Measurements from ENCODE around the gene CTNNA3. TPM values are rescaled to one million over a fixed set of nuclear protein-coding genes. Genes with fewer than 3 reads are reported as not detected.

The CTNNA3 gene
- total and polyA plus RNA-seq, 4 donors, result under 0.01 to 39.8 (median 0.09) TPM

DNA sequence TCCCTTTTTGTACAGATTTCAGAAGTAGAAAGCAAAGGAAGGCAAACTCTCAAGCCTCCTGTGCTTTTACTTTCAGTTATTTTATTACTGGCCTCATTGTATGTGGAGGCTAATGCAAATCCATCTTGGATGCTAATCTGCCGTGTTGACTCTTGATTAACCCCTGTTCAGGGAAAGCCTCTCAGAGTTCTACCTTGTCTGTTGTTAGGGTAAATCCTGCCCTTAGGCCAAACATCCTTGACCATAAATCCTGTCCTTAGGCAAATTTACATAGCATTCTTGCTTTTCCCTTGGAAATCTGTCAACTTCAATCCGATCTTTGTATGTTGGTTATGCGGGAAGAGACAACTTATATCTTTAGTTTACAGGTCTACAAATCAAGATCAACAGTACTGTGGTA, 1480.1 kb downstream of the CTNNA3 start:
- TF ChIP-seq, protein P1, sequence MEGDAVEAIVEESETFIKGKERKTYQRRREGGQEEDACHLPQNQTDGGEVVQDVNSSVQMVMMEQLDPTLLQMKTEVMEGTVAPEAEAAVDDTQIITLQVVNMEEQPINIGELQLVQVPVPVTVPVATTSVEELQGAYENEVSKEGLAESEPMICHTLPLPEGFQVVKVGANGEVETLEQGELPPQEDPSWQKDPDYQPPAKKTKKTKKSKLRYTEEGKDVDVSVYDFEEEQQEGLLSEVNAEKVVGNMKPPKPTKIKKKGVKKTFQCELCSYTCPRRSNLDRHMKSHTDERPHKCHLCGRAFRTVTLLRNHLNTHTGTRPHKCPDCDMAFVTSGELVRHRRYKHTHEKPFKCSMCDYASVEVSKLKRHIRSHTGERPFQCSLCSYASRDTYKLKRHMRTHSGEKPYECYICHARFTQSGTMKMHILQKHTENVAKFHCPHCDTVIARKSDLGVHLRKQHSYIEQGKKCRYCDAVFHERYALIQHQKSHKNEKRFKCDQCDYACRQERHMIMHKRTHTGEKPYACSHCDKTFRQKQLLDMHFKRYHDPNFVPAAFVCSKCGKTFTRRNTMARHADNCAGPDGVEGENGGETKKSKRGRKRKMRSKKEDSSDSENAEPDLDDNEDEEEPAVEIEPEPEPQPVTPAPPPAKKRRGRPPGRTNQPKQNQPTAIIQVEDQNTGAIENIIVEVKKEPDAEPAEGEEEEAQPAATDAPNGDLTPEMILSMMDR (IDR thresholded peaks at IDR 0.05; ENCODE audit: control extremely low read depth, extremely low read depth), result no peak
- 86 to 87% methylated on average over 3 of the region's 3 CpGs for WGBS, 2 donors
- H3K27ac ChIP-seq (ENCODE audit: low read depth in 1 of 2, low read length in 1 of 2), result no peak overlapping the region
- DNase-seq (no peak), ATAC-seq (ENCODE audit: insufficient read depth, low FRiP score) (no peak)
- peaks cover 0 to 2% (median 0%) of the 10 kb centered on the region in 4 donors for H3K9me3 ChIP-seq (ENCODE audit: control insufficient read depth in 4 of 4, insufficient read depth in 3 of 4, low read length in 3 of 4)
- no peak overlapping the region for H3K9ac ChIP-seq (ENCODE audit: insufficient read depth in 1 of 2, low read length in 2 of 2)
- H3K4me3 ChIP-seq, result no peak overlapping the region
- no peaks in the 10 kb centered on the region for H3K4me1 ChIP-seq (ENCODE audit: control insufficient read depth in 5 of 5, insufficient read depth in 5 of 5, low read length in 5 of 5)
- H3K27me3 ChIP-seq (ENCODE audit: control insufficient read depth in 3 of 3, insufficient read depth in 3 of 3, low read length in 2 of 3), result no peaks in the 10 kb centered on the region
- no peaks in the 10 kb centered on the region for H3K36me3 ChIP-seq (ENCODE audit: control insufficient read depth in 4 of 4, insufficient read depth in 4 of 4, low read length in 4 of 4)

GRCh38 chr10:66214721-66215404, 1481.1 kb downstream of the CTNNA3 start:
- 77 to 78% methylated on average over 4 of the region's 4 CpGs for WGBS, 2 donors
- TF ChIP-seq, protein P1 (IDR thresholded peaks at IDR 0.05; ENCODE audit: control extremely low read depth, extremely low read depth), result no peak

GRCh38 chr10:66209025-66209424, 1487.0 kb downstream of the CTNNA3 start:
- TF ChIP-seq, protein P1 (IDR thresholded peaks at IDR 0.05; ENCODE audit: control extremely low read depth, extremely low read depth), result no peak
- no peaks in the 10 kb centered on the region for H3K36me3 ChIP-seq (ENCODE audit: control insufficient read depth in 4 of 4, insufficient read depth in 4 of 4, low read length in 4 of 4)
- DNase-seq (no peak), ATAC-seq (ENCODE audit: insufficient read depth, low FRiP score) (no peak)
- H3K4me3 ChIP-seq, result no peak overlapping the region
- H3K9me3 ChIP-seq (ENCODE audit: control insufficient read depth in 4 of 4, insufficient read depth in 3 of 4, low read length in 3 of 4), result peaks cover 0 to 2% (median 0%) of the 10 kb centered on the region in 4 donors
- H3K9ac ChIP-seq (ENCODE audit: insufficient read depth in 1 of 2, low read length in 2 of 2), result no peak overlapping the region
- no peak overlapping the region for H3K27ac ChIP-seq (ENCODE audit: low read depth in 1 of 2, low read length in 1 of 2)
- H3K27me3 ChIP-seq (ENCODE audit: control insufficient read depth in 3 of 3, insufficient read depth in 3 of 3, low read length in 2 of 3), result no peaks in the 10 kb centered on the region
- H3K4me1 ChIP-seq (ENCODE audit: control insufficient read depth in 5 of 5, insufficient read depth in 5 of 5, low read length in 5 of 5), result no peaks in the 10 kb centered on the region

More at GRCh38 chr10:66214721-66215404, 1481.1 kb downstream of the CTNNA3 start:
- no peak overlapping the region for H3K9ac ChIP-seq (ENCODE audit: insufficient read depth in 1 of 2, low read length in 2 of 2)
- no peak for ATAC-seq (ENCODE audit: insufficient read depth, low FRiP score)
- H3K27me3 ChIP-seq (ENCODE audit: control insufficient read depth in 3 of 3, insufficient read depth in 3 of 3, low read length in 2 of 3), result no peaks in the 10 kb centered on the region
- no peaks in the 10 kb centered on the region for H3K36me3 ChIP-seq (ENCODE audit: control insufficient read depth in 4 of 4, insufficient read depth in 4 of 4, low read length in 4 of 4)
- H3K4me3 ChIP-seq, result no peak overlapping the region
- no peaks in the 10 kb centered on the region for H3K4me1 ChIP-seq (ENCODE audit: control insufficient read depth in 5 of 5, insufficient read depth in 5 of 5, low read length in 5 of 5)
- no peak for DNase-seq
- peaks cover 0 to 2% (median 0%) of the 10 kb centered on the region in 4 donors for H3K9me3 ChIP-seq (ENCODE audit: control insufficient read depth in 4 of 4, insufficient read depth in 3 of 4, low read length in 3 of 4)
- H3K27ac ChIP-seq (ENCODE audit: low read depth in 1 of 2, low read length in 1 of 2), result no peak overlapping the region

GRCh38 chr10:66204838-66205237, 1491.2 kb downstream of the CTNNA3 start:
- TF ChIP-seq, protein P1 (IDR thresholded peaks at IDR 0.05; ENCODE audit: control extremely low read depth, extremely low read depth), result no peak
- Histone ChIP-seq H3K9me3 (ENCODE audit: control insufficient read depth in 4 of 4, insufficient read depth in 3 of 4, low read length in 3 of 4) (no peaks in the 10 kb centered on the region), H3K27ac (ENCODE audit: low read depth in 1 of 2, low read length in 1 of 2) (no peak overlapping the region), H3K36me3 (ENCODE audit: control insufficient read depth in 4 of 4, insufficient read depth in 4 of 4, low read length in 4 of 4) (no peaks in the 10 kb centered on the region), H3K4me3 (no peak overlapping the region), H3K4me1 (ENCODE audit: control insufficient read depth in 5 of 5, insufficient read depth in 5 of 5, low read length in 5 of 5) (no peaks in the 10 kb centered on the region), H3K27me3 (ENCODE audit: control insufficient read depth in 3 of 3, insufficient read depth in 3 of 3, low read length in 2 of 3) (no peaks in the 10 kb centered on the region), H3K9ac (ENCODE audit: insufficient read depth in 1 of 2, low read length in 2 of 2) (no peak overlapping the region)
- ATAC-seq (ENCODE audit: insufficient read depth, low FRiP score), result no peak
- DNase-seq, result no peak
